Sigmoid colon (tissue), 4 donors: ENCODE results near the gene SH3RF3.

Experiments used
- POLR2A ChIP-seq, 2 donors: fragments of 450-650 bp; IDR thresholded peaks; one replicate each; pipeline ENCODE4 v1.6.1; 2016; ENCODE audit warnings: antibody characterized with exemption in 2 of 2, mild to moderate bottlenecking in 2 of 2, moderate library complexity in 2 of 2
- POLR2AphosphoS5 ChIP-seq, 4 donors: sonication (generic); formaldehyde crosslinking; IDR thresholded peaks; one replicate each; pipeline ENCODE4 v1.6.1; 2017; ENCODE audit warnings: antibody characterized with exemption in 4 of 4
- TF ChIP-seq, protein P1 (sequence below), 4 experiments: fragments of 450-650 bp in 3 of 4; fragments of 200-600 bp in 1 of 4; IDR thresholded peaks; one replicate each; pipeline ENCODE4 v1.5.1; 2016 to 2019; ENCODE audit warnings: antibody characterized with exemption in 4 of 4, mild to moderate bottlenecking in 3 of 4, moderate library complexity in 2 of 4

DNA sequence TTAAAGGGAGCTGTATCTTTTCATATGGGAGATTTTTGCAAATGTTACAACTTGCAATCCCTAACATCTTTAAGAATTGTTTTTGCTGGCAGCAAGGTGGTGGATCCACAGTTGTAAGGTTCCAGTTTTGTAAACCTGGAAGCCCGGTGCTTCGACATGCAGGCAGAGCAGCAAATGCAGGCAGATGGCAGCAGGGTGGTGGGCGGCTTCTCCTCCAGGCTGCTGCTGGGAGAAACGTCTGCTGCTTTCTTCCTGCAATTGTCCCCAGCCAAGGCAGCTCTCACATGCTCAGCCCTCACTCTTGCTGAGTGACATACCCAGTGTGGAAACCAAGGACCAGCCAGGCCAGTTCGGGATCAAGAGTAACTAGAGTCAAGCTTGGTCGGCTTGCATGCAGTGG is 318.8 kb downstream of the SH3RF3 start:
- TF ChIP-seq, protein P1, sequence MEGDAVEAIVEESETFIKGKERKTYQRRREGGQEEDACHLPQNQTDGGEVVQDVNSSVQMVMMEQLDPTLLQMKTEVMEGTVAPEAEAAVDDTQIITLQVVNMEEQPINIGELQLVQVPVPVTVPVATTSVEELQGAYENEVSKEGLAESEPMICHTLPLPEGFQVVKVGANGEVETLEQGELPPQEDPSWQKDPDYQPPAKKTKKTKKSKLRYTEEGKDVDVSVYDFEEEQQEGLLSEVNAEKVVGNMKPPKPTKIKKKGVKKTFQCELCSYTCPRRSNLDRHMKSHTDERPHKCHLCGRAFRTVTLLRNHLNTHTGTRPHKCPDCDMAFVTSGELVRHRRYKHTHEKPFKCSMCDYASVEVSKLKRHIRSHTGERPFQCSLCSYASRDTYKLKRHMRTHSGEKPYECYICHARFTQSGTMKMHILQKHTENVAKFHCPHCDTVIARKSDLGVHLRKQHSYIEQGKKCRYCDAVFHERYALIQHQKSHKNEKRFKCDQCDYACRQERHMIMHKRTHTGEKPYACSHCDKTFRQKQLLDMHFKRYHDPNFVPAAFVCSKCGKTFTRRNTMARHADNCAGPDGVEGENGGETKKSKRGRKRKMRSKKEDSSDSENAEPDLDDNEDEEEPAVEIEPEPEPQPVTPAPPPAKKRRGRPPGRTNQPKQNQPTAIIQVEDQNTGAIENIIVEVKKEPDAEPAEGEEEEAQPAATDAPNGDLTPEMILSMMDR (IDR thresholded peaks at IDR 0.05) = no peak
- TF ChIP-seq POLR2A (IDR thresholded peaks at IDR 0.05) (no peak), POLR2AphosphoS5 (IDR thresholded peaks at IDR 0.05) (no peak)
